K562 (cell line): ENCODE data around the gene KCNE1. TPM values are rescaled to one million over a fixed set of nuclear protein-coding genes. Genes with fewer than 3 reads are reported as not detected.

ENCODE experiments used
- ATAC-seq: fragments of 200-7000 bp; cut with Tn5 transposase; 3 replicates; pipeline ENCODE4 v1.9.1; 2020; ENCODE audit warnings: moderate library complexity
- BruUV-seq: library from RNA; stranded (reverse); fragments of 400-500 nt; replicated peaks from 2 replicates; lab custom pipeline; 2021; lab: Mats Ljungman, UMichigan
- CTCF ChIA-PET: fragments of 300-600 bp; formaldehyde crosslinking; extraction: SDS; loops from one replicate; lab custom pipeline; 2021; ENCODE audit warnings: low intra/inter-chr PET ratio; lab: Yijun Ruan, JAX
- POLR2A ChIA-PET: fragments of 300-600, 350-650 bp; sonication (Branson Sonifier 250); formaldehyde crosslinking; extraction: SDS; loops from one replicate; lab custom pipeline; 2021; ENCODE audit warnings: antibody characterized with exemption, inconsistent platforms; lab: Yijun Ruan, JAX
- DNase-seq, 4 experiments: peaks; one replicate each; pipeline versions ENCODE4 v3.0.0 to v3.0.0-alpha.2; 2011 to 2018; ENCODE audit warnings: low spot score in 3 of 4, mixed read lengths in 3 of 4; ENCODE audit errors: extremely low read depth in 1 of 4
- FAIRE-seq: peaks from 2 replicates; lab custom pipeline; 2011; peaks lifted over from hg19 to GRCh38; lab: Jason Lieb, UNC
- H2AFZ ChIP-seq: 2 replicates; pipeline ENCODE4 v1.6.0; 2011; ENCODE audit warnings: low read depth, low read length, control low read depth, inconsistent platforms
- H3K27ac ChIP-seq: fragments of 200-600 bp; 3 replicates; pipeline ENCODE4 v1.8.0; 2011; ENCODE audit warnings: low read depth, mild to moderate bottlenecking, control low read depth, inconsistent platforms, low read length, moderate library complexity, mixed read lengths; ENCODE audit errors: extremely low read depth
- H3K27me3 ChIP-seq, 2 experiments: fragments of 300-600 bp in 1 of 2; 2 replicates in 1 of 2; 3 replicates in 1 of 2; pipeline versions ENCODE4 v1.6.0 to v1.8.0; 2011; ENCODE audit warnings: inconsistent platforms in 2 of 2, low read length in 2 of 2, mild to moderate bottlenecking in 1 of 2, mixed read lengths in 1 of 2, moderate library complexity in 1 of 2; ENCODE audit not compliant: control insufficient read depth in 2 of 2, insufficient read depth in 2 of 2
- H3K36me3 ChIP-seq: fragments of 300-600 bp; 3 replicates; pipeline ENCODE4 v1.8.0; 2011; ENCODE audit warnings: mild to moderate bottlenecking, low read length, inconsistent platforms; ENCODE audit not compliant: control insufficient read depth, insufficient read depth
- H3K4me1 ChIP-seq, 2 experiments: fragments of 200-600 bp in 1 of 2; replicated peaks in 1 of 2; 2 replicates in 1 of 2; 3 replicates in 1 of 2; pipeline versions ENCODE4 v1.5.1 to v1.8.0; 2011; ENCODE audit warnings: inconsistent platforms in 2 of 2, low read length in 2 of 2, mild to moderate bottlenecking in 1 of 2, mixed read lengths in 1 of 2, moderate library complexity in 1 of 2; ENCODE audit not compliant: control insufficient read depth in 2 of 2, insufficient read depth in 2 of 2
- H3K4me2 ChIP-seq: 2 replicates; pipeline ENCODE4 v1.6.1; 2011; ENCODE audit warnings: low read length, control low read depth, inconsistent platforms, mixed read lengths; ENCODE audit not compliant: insufficient read depth
- H3K4me3 ChIP-seq: fragments of 200-600 bp; sonication (generic), shearing (Covaris generic); 2 replicates; pipeline ENCODE4 v1.5.1; 2016; ENCODE audit warnings: control low read depth, inconsistent platforms
- H3K79me2 ChIP-seq: fragments of 200-600 bp; 3 replicates; pipeline ENCODE4 v1.8.0; 2011; ENCODE audit warnings: low read length, inconsistent platforms; ENCODE audit not compliant: control insufficient read depth, insufficient read depth
- H3K9ac ChIP-seq, 2 experiments: 2 replicates each; pipeline versions ENCODE4 v1.6.0 to v1.6.1; 2011; ENCODE audit warnings: low read depth in 2 of 2, low read length in 2 of 2, control low read depth in 1 of 2, inconsistent platforms in 1 of 2, mild to moderate bottlenecking in 1 of 2, mixed read lengths in 1 of 2; ENCODE audit not compliant: insufficient read depth in 1 of 2
- H3K9me1 ChIP-seq: one replicate; pipeline ENCODE4 v1.6.0; 2011; ENCODE audit warnings: inconsistent platforms, mild to moderate bottlenecking, low read length, moderate library complexity; ENCODE audit not compliant: control insufficient read depth, insufficient read depth
- H3K9me3 ChIP-seq: replicated peaks from 2 replicates; pipeline ENCODE4 v1.5.1; 2011; ENCODE audit warnings: low read depth, low read length, inconsistent platforms; ENCODE audit not compliant: control insufficient read depth, insufficient read depth
- H4K20me1 ChIP-seq: replicated peaks from 2 replicates; pipeline ENCODE4 v1.6.1; 2011; ENCODE audit warnings: low read length, inconsistent platforms, mixed read lengths; ENCODE audit not compliant: control insufficient read depth, insufficient read depth
- GABPA ChIP-seq: fragments of 200-800 bp; sonication (Bioruptor generic); conservative IDR thresholded peaks from 2 replicates; pipeline ENCODE4 v1.6.1; 2016; ENCODE audit warnings: low read depth, missing genetic modification characterization, missing compliant biosample characterization
- MEIS2 ChIP-seq: fragments of 450-650 bp; IDR thresholded peaks from 2 replicates; pipeline ENCODE4 v1.6.1; 2014; ENCODE audit warnings: mild to moderate bottlenecking; ENCODE audit not compliant: partially characterized antibody
- NFIX ChIP-seq: fragments of 250-450 bp; sonication (Bioruptor Pico); IDR thresholded peaks from 2 replicates; pipeline ENCODE4 v1.4.0; 2020; ENCODE audit warnings: low read depth, mild to moderate bottlenecking, moderate library complexity
- PRDM10 ChIP-seq: fragments of 450-650 bp; IDR thresholded peaks from 2 replicates; pipeline ENCODE4 v1.6.1; 2018; ENCODE audit not compliant: partially characterized antibody
- PRPF4 ChIP-seq: fragments of 200-400 bp; formaldehyde crosslinking; IDR thresholded peaks from one replicate; pipeline ENCODE4 v1.6.1; 2017; ENCODE audit warnings: low read length, low read depth, mild to moderate bottlenecking; ENCODE audit not compliant: insufficient read depth, poor library complexity, severe bottlenecking
- RFX5 ChIP-seq: IDR thresholded peaks from 2 replicates; pipeline ENCODE4 v1.6.1; 2011; ENCODE audit warnings: low read depth, mild to moderate bottlenecking, improper control_type of control experiment, low read length
- SAFB2 ChIP-seq: fragments of 200-400 bp; formaldehyde crosslinking; IDR thresholded peaks from 2 replicates; pipeline ENCODE4 v1.6.1; 2018; ENCODE audit warnings: borderline replicate concordance, low read length, low read depth, moderate library complexity; ENCODE audit not compliant: severe bottlenecking
- SFPQ ChIP-seq: fragments of 200-400 bp; formaldehyde crosslinking; IDR thresholded peaks from 2 replicates; pipeline ENCODE4 v1.6.1; 2017; ENCODE audit warnings: mild to moderate bottlenecking, low read depth, low read length, moderate library complexity
- SMARCC2 ChIP-seq: fragments of 450-650 bp; IDR thresholded peaks from 2 replicates; pipeline ENCODE4 v1.6.1; 2017; ENCODE audit warnings: antibody characterized with exemption, moderate library complexity, mild to moderate bottlenecking, low read depth
- TAL1 ChIP-seq: fragments of 450-650 bp; IDR thresholded peaks from 2 replicates; pipeline ENCODE4 v1.6.1; 2016; ENCODE audit warnings: mild to moderate bottlenecking
- ZFP36 ChIP-seq: fragments of 150-350 bp; IDR thresholded peaks from 2 replicates; pipeline ENCODE4 v1.6.1; 2018; ENCODE audit warnings: low read length, low read depth; ENCODE audit not compliant: partially characterized antibody
- ZNF175 ChIP-seq: fragments of 200-800 bp; sonication (Bioruptor generic); IDR thresholded peaks from 2 replicates; pipeline ENCODE4 v1.6.1; 2016; ENCODE audit warnings: low read depth, mild to moderate bottlenecking, missing genetic modification characterization, missing compliant biosample characterization
- ZNF212 ChIP-seq: fragments of 450-650 bp; formaldehyde crosslinking; IDR thresholded peaks from 2 replicates; pipeline ENCODE4 v1.4.0; 2020; ENCODE audit warnings: mild to moderate bottlenecking
- ZNF239 ChIP-seq: fragments of 250-450 bp; sonication (Bioruptor Pico); IDR thresholded peaks from 2 replicates; pipeline ENCODE4 v1.4.0; 2020; ENCODE audit warnings: mild to moderate bottlenecking
- ZNF398 ChIP-seq: fragments of 250-450 bp; sonication (Bioruptor Pico); IDR thresholded peaks from 2 replicates; pipeline ENCODE4 v1.8.0; 2021; ENCODE audit warnings: moderate library complexity, mild to moderate bottlenecking, inconsistent platforms
- ZNF668 ChIP-seq: fragments of 250-450 bp; sonication (Bioruptor Pico); IDR thresholded peaks from 2 replicates; pipeline ENCODE4 v1.8.0; 2022; ENCODE audit warnings: mild to moderate bottlenecking, inconsistent platforms
- WGBS: fragments of 100-300 bp; shearing (Covaris generic); methylation state at CpG from one replicate; pipeline ENCODE4 v1.1.6; 2016; ENCODE audit warnings: low coverage, mixed read lengths; ENCODE audit not compliant: insufficient coverage; ENCODE audit errors: missing lambda C conversion rate; 5-methylcytosine and 5-hydroxymethylcytosine counted together
- in situ Hi-C: fragments of 300-500 bp; cut with MboI; formaldehyde crosslinking; loops from 4 replicates; pipeline ENCODE4 v1.15.0; 2018; ENCODE audit warnings: inconsistent platforms, mixed read lengths
- intact Hi-C: fragments of 100-400 bp; cut with micrococcal nuclease; formaldehyde crosslinking; loops from 2 replicates; pipeline ENCODE4 v1.14.2; 2022
- polyA plus RNA-seq, 8 experiments: library from polyadenylated mRNA; depleted of rRNA in 4 of 8; stranded (reverse) in 5 of 8; unstranded in 3 of 8; fragments of >200 nt; fragmentation: Nextera tagmentation in 2 of 8; fragmentation: Illumina TruSeq in 1 of 8; extraction: Ambion mirVana in 2 of 8; extraction: Trizol in 1 of 8; gene quantifications; 2 replicates each; pipeline versions ENCODE4 v1.2.1 to v1.2.3, GENCODE V29; 2011 to 2014; ENCODE audit warnings: inconsistent platforms in 1 of 8, missing spikeins in 1 of 8
- total RNA-seq, 7 experiments: library from RNA; depleted of rRNA in 6 of 7; stranded (reverse); fragments of >200 nt in 6 of 7; fragmentation: Illumina TruSeq in 2 of 7; extraction: Trizol in 2 of 7; gene quantifications; 2 replicates each; pipeline versions ENCODE4 v1.2.1 to v1.2.3, GENCODE V29; 2011 to 2021; ENCODE audit warnings: low replicate concordance in 1 of 7

Gene KCNE1
- total and polyA plus RNA-seq, 9 of the 15 experiments (the other 6 are each of a cell fraction or from before 2014, with no cell fraction given), result 0.05 to 0.22 (median 0.11) TPM; not detected in 3

DNA sequence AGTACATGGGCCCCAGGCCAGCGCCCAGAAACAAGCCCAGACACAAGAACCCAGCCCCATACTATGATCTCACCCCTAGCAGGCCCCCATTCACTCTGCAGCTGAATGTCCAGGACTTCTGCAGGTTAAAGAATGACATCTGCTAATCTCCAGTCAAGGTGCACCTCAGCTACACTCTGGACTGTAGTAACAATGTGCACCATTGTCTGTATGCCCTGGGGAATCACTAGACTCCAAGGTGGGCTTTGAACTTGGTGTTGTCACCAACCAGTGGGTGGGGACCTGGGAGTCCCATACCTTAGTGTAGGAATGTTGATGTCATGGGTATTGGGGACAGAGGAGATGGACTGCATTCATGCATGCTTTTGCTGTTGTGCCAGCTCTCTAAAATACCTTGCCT is 10.3 kb downstream of the KCNE1 start:
- Histone ChIP-seq H3K4me2 (no peak overlapping the region), H3K9ac (no peak overlapping the region), H4K20me1 (no peaks in the 10 kb centered on the region), H3K9me3 (peaks cover 3% of the 10 kb centered on the region; the same call in 1 of the 2 replicates), H3K27me3 (peaks cover 15 to 19% of the 10 kb centered on the region in 2 experiments; a peak in 4 of 5 replicates), H3K4me3 (no peak overlapping the region), H3K27ac (no peak overlapping the region), H3K36me3 (no peaks in the 10 kb centered on the region), H3K4me1 (no peaks in the 10 kb centered on the region), H3K9me1 (no peaks in the 10 kb centered on the region), H2AFZ (no peak overlapping the region), H3K79me2 (no peaks in the 10 kb centered on the region)
- in situ Hi-C loops (no loop called here), intact Hi-C loops (no loop called here)
- FAIRE-seq, result no peak
- WGBS, result 0% methylated on average over 1 of the region's 1 CpG
- DNase-seq, result no peak
- BruUV-seq, result no TSS peak
- CTCF ChIA-PET, result no interaction called here
- POLR2A ChIA-PET, result interaction anchor here (0.9 kb wide), 1 partner anchor 17 kb away, joined by 4 read pairs; no protein-coding TSS in a partner anchor
- no peak for ATAC-seq
- TF ChIP-seq SAFB2, result no peak
- no peak for TF ChIP-seq ZNF212 (CRISPR knock-in tag)
- TF ChIP-seq ZFP36, result no peak
- no peak for TF ChIP-seq PRDM10
- no peak for TF ChIP-seq SFPQ
- no peak for TF ChIP-seq ZNF239 (CRISPR knock-in tag)
- TF ChIP-seq NFIX, result no peak
- TF ChIP-seq SMARCC2, result no peak
- no peak for TF ChIP-seq ZNF398
- TF ChIP-seq PRPF4, result no peak
- TF ChIP-seq ZNF668, result no peak
- no peak for TF ChIP-seq TAL1
- no peak for TF ChIP-seq ZNF175 (CRISPR knock-in tag)
- no peak for TF ChIP-seq GABPA (tag)
- no peak for TF ChIP-seq RFX5
- TF ChIP-seq MEIS2, result no peak
